Trophoblast cell (in vitro differentiated cells and primary cell): ENCODE results near the gene CADPS.

Source experiments
- DNase-seq, 2 donors: peaks; one replicate each; pipeline ENCODE4 v3.0.0-alpha.2; 2016
- H2AFZ ChIP-seq: 2 replicates; pipeline ENCODE4 v1.6.1; 2013; ENCODE audit warnings: low read length, moderate library complexity, mild to moderate bottlenecking; ENCODE audit not compliant: insufficient read depth, poor library complexity
- H2AK5ac ChIP-seq: 2 replicates; pipeline ENCODE4 v1.6.1; 2013; ENCODE audit warnings: mild to moderate bottlenecking, low read length
- H2BK120ac ChIP-seq: 2 replicates; pipeline ENCODE4 v1.6.1; 2013; ENCODE audit warnings: low read length, mild to moderate bottlenecking, moderate library complexity; ENCODE audit not compliant: insufficient read depth, poor library complexity
- H2BK12ac ChIP-seq: 2 replicates; pipeline ENCODE4 v1.6.1; 2013; ENCODE audit warnings: mild to moderate bottlenecking, low read length, moderate library complexity
- H2BK5ac ChIP-seq: 2 replicates; pipeline ENCODE4 v1.6.1; 2013; ENCODE audit warnings: low read length, low read depth, moderate library complexity, mild to moderate bottlenecking; ENCODE audit not compliant: poor library complexity
- H3K14ac ChIP-seq: 2 replicates; pipeline ENCODE4 v1.6.1; 2013; ENCODE audit warnings: mild to moderate bottlenecking, low read length
- H3K18ac ChIP-seq: 2 replicates; pipeline ENCODE4 v1.6.1; 2013; ENCODE audit warnings: mild to moderate bottlenecking, low read length
- H3K23ac ChIP-seq: 2 replicates; pipeline ENCODE4 v1.6.1; 2013; ENCODE audit warnings: low read length
- H3K27ac ChIP-seq: 2 replicates; pipeline ENCODE4 v1.5.1; 2013; ENCODE audit warnings: low read depth, mild to moderate bottlenecking, inconsistent platforms, low read length, moderate library complexity
- H3K27me3 ChIP-seq: 2 replicates; pipeline ENCODE4 v1.6.1; 2013; ENCODE audit warnings: inconsistent platforms, mild to moderate bottlenecking, low read length, moderate library complexity; ENCODE audit not compliant: insufficient read depth
- H3K36me3 ChIP-seq, 2 experiments: 1 replicate in 1 of 2; 2 replicates in 1 of 2; pipeline ENCODE4 v1.6.1; 2013; ENCODE audit warnings: low read length in 2 of 2, mild to moderate bottlenecking in 2 of 2, moderate library complexity in 1 of 2; ENCODE audit not compliant: insufficient read depth in 2 of 2, control insufficient read depth in 1 of 2
- H3K4ac ChIP-seq: 2 replicates; pipeline ENCODE4 v1.6.1; 2013; ENCODE audit warnings: low read depth, mild to moderate bottlenecking, low read length, moderate library complexity
- H3K4me1 ChIP-seq, 2 experiments: 1 replicate in 1 of 2; 2 replicates in 1 of 2; pipeline ENCODE4 v1.6.1; 2013; ENCODE audit warnings: low read length in 2 of 2, mild to moderate bottlenecking in 2 of 2, moderate library complexity in 1 of 2; ENCODE audit not compliant: insufficient read depth in 2 of 2, control insufficient read depth in 1 of 2
- H3K4me2 ChIP-seq: 2 replicates; pipeline ENCODE4 v1.6.1; 2013; ENCODE audit warnings: inconsistent platforms, mild to moderate bottlenecking, low read length, moderate library complexity
- H3K4me3 ChIP-seq: 2 replicates; pipeline ENCODE4 v1.5.1; 2013; ENCODE audit warnings: mild to moderate bottlenecking, low read depth, low read length, inconsistent platforms
- H3K79me1 ChIP-seq: one replicate; pipeline ENCODE4 v1.6.1; 2013; ENCODE audit warnings: low read length
- H3K79me2 ChIP-seq: 2 replicates; pipeline ENCODE4 v1.6.1; 2013; ENCODE audit warnings: low read length, mild to moderate bottlenecking; ENCODE audit not compliant: control insufficient read depth, insufficient read depth, poor library complexity
- H3K9ac ChIP-seq: 2 replicates; pipeline ENCODE4 v1.6.1; 2013; ENCODE audit warnings: mild to moderate bottlenecking, low read length
- H3K9me3 ChIP-seq: 2 replicates; pipeline ENCODE4 v1.6.1; 2013; ENCODE audit warnings: low read depth, mild to moderate bottlenecking, control low read depth, inconsistent platforms, low read length; ENCODE audit not compliant: insufficient read depth
- H4K12ac ChIP-seq: 2 replicates; pipeline ENCODE4 v1.6.1; 2013; ENCODE audit warnings: low read depth, mild to moderate bottlenecking, low read length, moderate library complexity
- H4K8ac ChIP-seq: 2 replicates; pipeline ENCODE4 v1.6.1; 2013; ENCODE audit warnings: low read depth, mild to moderate bottlenecking, low read length, moderate library complexity
- H4K91ac ChIP-seq: one replicate; pipeline ENCODE4 v1.6.1; 2013; ENCODE audit warnings: low read depth, mild to moderate bottlenecking, low read length, moderate library complexity
- WGBS: extraction: QIAGEN DNeasy Blood & Tissue Kit; methylation state at CpG from one replicate; pipeline ENCODE4 v1.1.7; 2013; ENCODE audit warnings: missing lambda C conversion rate; ENCODE audit not compliant: insufficient read length, insufficient coverage; ENCODE audit errors: extremely low coverage; 5-methylcytosine and 5-hydroxymethylcytosine counted together

The CADPS gene

GRCh38 chr3:62367763-62368195 is 507.4 kb downstream of the CADPS start:
- H3K27me3 ChIP-seq, result peaks cover 79% of the 10 kb centered on the region
- no peak overlapping the region for H2BK120ac ChIP-seq
- no peak overlapping the region for H4K8ac ChIP-seq
- H3K18ac ChIP-seq, result no peak overlapping the region
- DNase-seq, result no peak
- H3K4me3 ChIP-seq, result no peak overlapping the region
- no peaks in the 10 kb centered on the region for H3K36me3 ChIP-seq
- no peak overlapping the region for H2AFZ ChIP-seq
- no peak overlapping the region for H3K23ac ChIP-seq
- no CpG with 5 or more reads among the region's 25 CpGs for WGBS
- no peak overlapping the region for H4K12ac ChIP-seq
- H3K9ac ChIP-seq, result no peak overlapping the region
- H3K79me1 ChIP-seq, result no peaks in the 10 kb centered on the region
- no peak overlapping the region for H3K27ac ChIP-seq
- no peak overlapping the region for H2BK5ac ChIP-seq
- H3K4me2 ChIP-seq, result no peak overlapping the region
- H3K9me3 ChIP-seq, result peaks cover 1% of the 10 kb centered on the region
- no peaks in the 10 kb centered on the region for H3K79me2 ChIP-seq
- no peak overlapping the region for H2BK12ac ChIP-seq
- no peak overlapping the region for H4K91ac ChIP-seq
- no peak overlapping the region for H3K4ac ChIP-seq
- no peak overlapping the region for H2AK5ac ChIP-seq
- peaks cover 9% of the 10 kb centered on the region in 2 experiments for H3K4me1 ChIP-seq
- H3K14ac ChIP-seq, result no peak overlapping the region

- H3K27me3 ChIP-seq, result peaks cover 62% of the 10 kb centered on the region
- no peaks in the 10 kb centered on the region for H3K36me3 ChIP-seq
- H2BK120ac ChIP-seq, result no peak overlapping the region
- no peaks in the 10 kb centered on the region for H3K79me1 ChIP-seq
- no peak overlapping the region for H3K18ac ChIP-seq
- H3K9me3 ChIP-seq, result peaks cover 3% of the 10 kb centered on the region
- no peak overlapping the region for H3K23ac ChIP-seq
- no peak overlapping the region for H4K91ac ChIP-seq
- no peaks in the 10 kb centered on the region for H3K79me2 ChIP-seq
- H3K27ac ChIP-seq, result no peak overlapping the region
- no peak overlapping the region for H2BK5ac ChIP-seq
- H3K14ac ChIP-seq, result no peak overlapping the region
- H3K4me3 ChIP-seq, result no peak overlapping the region
- no peak overlapping the region for H2AFZ ChIP-seq
- H3K4me2 ChIP-seq, result no peak overlapping the region
- no peak overlapping the region for H2BK12ac ChIP-seq
- H2AK5ac ChIP-seq, result no peak overlapping the region
- WGBS, result no CpG with 5 or more reads among the region's 4 CpGs
- no peak for DNase-seq
- H3K9ac ChIP-seq, result no peak overlapping the region
- H3K4me1 ChIP-seq, result peaks cover 0 to 5% of the 10 kb centered on the region in 2 experiments
- H4K8ac ChIP-seq, result no peak overlapping the region
- H3K4ac ChIP-seq, result no peak overlapping the region
- no peak overlapping the region for H4K12ac ChIP-seq
Measured at GRCh38 chr3:62366126-62366484, 509.1 kb downstream of the CADPS start.

- Histone ChIP-seq H3K23ac (no peak overlapping the region), H2BK5ac (no peak overlapping the region), H3K14ac (no peak overlapping the region), H3K4me2 (no peak overlapping the region), H3K79me1 (no peaks in the 10 kb centered on the region), H3K27me3 (peaks cover 57% of the 10 kb centered on the region), H3K27ac (no peak overlapping the region), H3K4ac (no peak overlapping the region), H3K79me2 (no peaks in the 10 kb centered on the region), H3K9me3 (peaks cover 3% of the 10 kb centered on the region), H3K18ac (no peak overlapping the region), H2BK120ac (no peak overlapping the region), H4K8ac (no peak overlapping the region), H3K36me3 (no peaks in the 10 kb centered on the region), H2BK12ac (no peak overlapping the region), H4K91ac (no peak overlapping the region), H2AK5ac (no peak overlapping the region), H3K9ac (no peak overlapping the region), H3K4me1 (peaks cover 0 to 5% of the 10 kb centered on the region in 2 experiments), H2AFZ (no peak overlapping the region), H4K12ac (no peak overlapping the region), H3K4me3 (no peak overlapping the region)
- DNase-seq, result no peak
- WGBS, result no CpG with 5 or more reads among the region's 16 CpGs
Measured at GRCh38 chr3:62365391-62366125, 509.7 kb downstream of the CADPS start.

GRCh38 chr3:62364191-62364590 is 511.0 kb downstream of the CADPS start:
- Histone ChIP-seq H3K4ac (no peak overlapping the region), H3K4me1 (peaks cover 0 to 3% of the 10 kb centered on the region in 2 experiments), H3K27ac (no peak overlapping the region), H2AFZ (no peak overlapping the region), H2AK5ac (no peak overlapping the region), H3K18ac (no peak overlapping the region), H3K23ac (no peak overlapping the region), H2BK120ac (no peak overlapping the region), H3K79me2 (no peaks in the 10 kb centered on the region), H2BK5ac (no peak overlapping the region), H2BK12ac (no peak overlapping the region), H3K36me3 (no peaks in the 10 kb centered on the region), H3K14ac (no peak overlapping the region), H3K4me3 (no peak overlapping the region), H3K79me1 (no peaks in the 10 kb centered on the region), H3K9ac (no peak overlapping the region), H4K8ac (no peak overlapping the region), H4K91ac (no peak overlapping the region), H3K27me3 (peaks cover 44% of the 10 kb centered on the region), H4K12ac (no peak overlapping the region), H3K9me3 (peaks cover 3% of the 10 kb centered on the region), H3K4me2 (no peak overlapping the region)
- no peak for DNase-seq
